Ascending aorta (tissue), 2 donors: ENCODE measurements around the gene NEDD9. TPM values are rescaled to one million over a fixed set of nuclear protein-coding genes. Genes with fewer than 3 reads are reported as not detected.

ENCODE experiments used
- DNase-seq, 2 donors: peaks; one replicate each; pipeline ENCODE4 v3.0.0-alpha.2; 2019; ENCODE audit warnings: low spot score in 2 of 2
- H3K27ac ChIP-seq, 2 donors: fragments of 200-600 bp; sonication (generic); one replicate each; pipeline ENCODE4 v1.5.1; 2016 to 2017; ENCODE audit warnings: mild to moderate bottlenecking in 1 of 2
- H3K27me3 ChIP-seq: fragments of 200-600 bp; sonication (generic); one replicate; pipeline ENCODE4 v1.5.1; 2017
- H3K36me3 ChIP-seq, 2 donors: fragments of 200-600 bp; sonication (generic); one replicate each; pipeline ENCODE4 v1.5.1; 2016
- H3K4me1 ChIP-seq, 2 donors: fragments of 200-600 bp; sonication (generic); one replicate each; pipeline ENCODE4 v1.5.1; 2016 to 2017; ENCODE audit warnings: mild to moderate bottlenecking in 1 of 2
- H3K4me3 ChIP-seq, 2 donors: fragments of 200-600 bp; sonication (generic); one replicate each; pipeline ENCODE4 v1.5.1; 2016 to 2017; ENCODE audit warnings: mild to moderate bottlenecking in 1 of 2
- H3K9me3 ChIP-seq, 2 donors: fragments of 200-600 bp; sonication (generic); one replicate each; pipeline ENCODE4 v1.5.1; 2016
- CTCF ChIP-seq, 3 experiments: fragments of 200-600 bp in 2 of 3; fragments of 450-650 bp in 1 of 3; sonication (generic) in 2 of 3; IDR thresholded peaks; one replicate each; pipeline ENCODE4 v1.5.1; 2016 to 2019; ENCODE audit warnings: antibody characterized with exemption in 3 of 3, mild to moderate bottlenecking in 1 of 3, moderate library complexity in 1 of 3
- intact Hi-C: fragments of 100-400 bp; cut with DNase I; formaldehyde crosslinking; loops from one replicate; pipeline ENCODE4 v1.15.1; 2023
- total RNA-seq: library from RNA; depleted of rRNA; stranded (reverse); fragments of >200 nt; gene quantifications from one replicate; pipeline ENCODE4 v1.1.0, GENCODE V29; 2016

Gene NEDD9
- total RNA-seq, 1 donor from 2014 or later, result 150 TPM

GRCh38 chr6:11209369-11209768, 23.1 kb downstream of the NEDD9 start:
- Histone ChIP-seq H3K27me3 (no peaks in the 10 kb centered on the region), H3K27ac (peak overlapping the region; percentile 91 to 94), H3K9me3 (no peaks in the 10 kb centered on the region), H3K36me3 (peaks cover 39 to 69% of the 10 kb centered on the region in 2 donors), H3K4me3 (peak overlapping the region in 1 of 2 donors; percentile 23), H3K4me1 (peaks cover 50 to 88% of the 10 kb centered on the region in 2 donors)
- no peak for DNase-seq
- intact Hi-C loops, result loop anchor here (5.0 kb wide), 1 partner anchor 203 kb away; no protein-coding TSS in a partner anchor
- no peak for TF ChIP-seq CTCF (IDR thresholded peaks at IDR 0.05)

DNA sequence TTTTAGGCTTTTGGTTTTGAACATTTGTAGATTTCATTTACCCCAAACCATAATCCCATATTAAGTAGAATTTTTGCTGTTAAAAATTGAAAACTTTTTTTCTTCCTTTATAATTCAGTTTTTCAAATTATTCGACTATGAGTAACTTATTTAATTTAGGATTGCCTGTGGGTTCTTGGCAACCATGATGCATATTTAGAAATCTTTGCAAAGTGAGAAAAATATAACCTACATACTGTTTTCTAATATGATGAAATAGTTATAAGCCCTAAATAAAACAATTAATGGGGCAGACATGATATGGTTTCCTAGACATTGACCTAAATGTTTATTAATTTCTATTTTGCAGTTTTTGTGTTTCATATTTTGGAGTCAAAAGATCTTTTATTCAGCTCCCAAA, 23.6 kb downstream of the NEDD9 start:
- no peak for TF ChIP-seq CTCF (IDR thresholded peaks at IDR 0.05)
- Histone ChIP-seq H3K4me3 (peak overlapping the region in 1 of 2 donors; percentile 23), H3K27me3 (no peaks in the 10 kb centered on the region), H3K4me1 (peaks cover 49 to 89% of the 10 kb centered on the region in 2 donors), H3K27ac (peak overlapping the region; percentile 91 to 94), H3K36me3 (peaks cover 39 to 72% of the 10 kb centered on the region in 2 donors), H3K9me3 (no peaks in the 10 kb centered on the region)
- DNase-seq, result no peak
- intact Hi-C loops, result loop anchor here (5.0 kb wide), 1 partner anchor 203 kb away; no protein-coding TSS in a partner anchor

GRCh38 chr6:11208267-11208666, 24.2 kb downstream of the NEDD9 start:
- TF ChIP-seq CTCF (IDR thresholded peaks at IDR 0.05), result no peak
- intact Hi-C loops, result loop anchor here (5.0 kb wide), 1 partner anchor 204 kb away; no protein-coding TSS in a partner anchor
- Histone ChIP-seq H3K27ac (peak overlapping the region; percentile 91 to 94), H3K4me3 (no peak overlapping the region), H3K9me3 (no peaks in the 10 kb centered on the region), H3K4me1 (peaks cover 47 to 89% of the 10 kb centered on the region in 2 donors), H3K36me3 (peaks cover 37 to 72% of the 10 kb centered on the region in 2 donors), H3K27me3 (no peaks in the 10 kb centered on the region)
- DNase-seq, result no peak

DNA sequence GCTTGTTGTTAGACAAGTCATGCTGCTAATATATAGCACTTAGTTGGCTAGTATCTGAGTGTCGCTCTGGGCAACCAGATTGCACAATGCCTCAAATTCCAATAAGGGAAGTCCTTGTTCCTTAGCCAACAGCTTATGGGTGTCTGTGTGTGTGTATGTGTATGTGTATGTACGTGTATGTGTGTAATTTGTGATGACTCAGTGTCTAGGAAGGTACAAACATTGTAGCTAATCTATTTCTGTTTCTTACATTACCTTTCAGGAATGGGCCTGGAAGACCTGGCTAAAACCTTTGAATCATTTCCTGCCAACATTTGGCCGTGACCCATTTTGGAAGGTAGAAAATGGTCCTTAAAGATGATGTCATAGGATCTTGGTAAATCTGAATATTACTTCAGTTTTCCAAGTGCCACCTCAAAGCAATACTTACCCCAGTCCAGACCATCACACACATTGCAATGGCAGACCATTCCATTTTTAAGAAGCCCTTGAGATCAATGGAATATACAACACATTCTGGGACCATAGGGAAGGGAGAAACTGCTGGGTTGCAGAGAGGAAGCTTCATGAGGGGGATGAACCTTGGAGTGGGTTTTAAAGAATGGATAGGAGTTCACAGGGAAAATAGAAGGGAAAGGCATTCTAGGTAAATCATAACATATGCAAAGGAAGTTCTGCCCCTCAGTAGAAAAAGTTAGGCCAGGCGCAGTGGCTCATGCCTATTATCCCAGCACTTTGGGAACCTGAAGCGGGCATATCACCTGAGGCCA, 25.1 kb downstream of the NEDD9 start:
- Histone ChIP-seq H3K27ac (peak overlapping the region; percentile 91 to 94), H3K36me3 (peaks cover 32 to 72% of the 10 kb centered on the region in 2 donors), H3K27me3 (no peaks in the 10 kb centered on the region), H3K4me1 (peaks cover 43 to 89% of the 10 kb centered on the region in 2 donors), H3K9me3 (no peaks in the 10 kb centered on the region), H3K4me3 (peak overlapping the region; percentile 11 to 25)
- intact Hi-C loops, result loop anchor here (2.0 to 5.0 kb wide), 2 partner anchors 205 to 225 kb away; no protein-coding TSS in a partner anchor
- TF ChIP-seq CTCF (IDR thresholded peaks at IDR 0.05), result no peak
- peak; percentile 67 to 94 for DNase-seq

DNA sequence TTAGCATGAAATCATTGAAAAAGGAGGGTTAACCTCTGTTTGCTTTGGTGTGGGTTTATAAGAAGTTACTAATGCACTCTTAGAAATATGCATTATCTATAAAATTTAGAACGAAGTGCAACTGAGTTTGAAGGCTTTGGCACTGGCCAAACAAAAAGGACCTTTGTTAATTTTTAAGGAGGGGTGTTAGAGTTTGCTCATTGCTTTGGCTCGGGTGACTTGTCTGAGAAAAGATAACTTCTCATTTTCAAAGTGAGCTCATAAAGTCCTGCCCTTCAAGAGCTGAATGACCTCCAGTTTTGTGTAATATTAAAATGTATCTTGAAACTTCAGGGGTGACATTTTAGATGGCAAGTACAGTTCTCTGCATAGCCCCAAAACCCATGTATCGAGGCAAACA, 25.9 kb downstream of the NEDD9 start:
- Histone ChIP-seq H3K4me3 (peak overlapping the region; percentile 11 to 25), H3K27ac (peak overlapping the region; percentile 91 to 94), H3K4me1 (peaks cover 40 to 89% of the 10 kb centered on the region in 2 donors), H3K9me3 (no peaks in the 10 kb centered on the region), H3K27me3 (no peaks in the 10 kb centered on the region), H3K36me3 (peaks cover 25 to 70% of the 10 kb centered on the region in 2 donors)
- intact Hi-C loops, result loop anchor here (2.0 to 5.0 kb wide), 2 partner anchors 206 to 226 kb away; no protein-coding TSS in a partner anchor
- DNase-seq, result peak in 1 of 2 donors; percentile 40
- no peak for TF ChIP-seq CTCF (IDR thresholded peaks at IDR 0.05)
